H1 (cell line): ENCODE data around the gene COL5A3. TPM values are rescaled to one million over a fixed set of nuclear protein-coding genes. Genes with fewer than 3 reads are reported as not detected.

Experiments used
- BACH1 ChIP-seq: IDR thresholded peaks from 2 replicates; pipeline ENCODE4 v1.6.1; 2012; ENCODE audit warnings: low read length, improper control_type of control experiment
- CTCF ChIP-seq, 3 experiments: IDR thresholded peaks; 1 replicate in 2 of 3; 2 replicates in 1 of 3; pipeline versions ENCODE4 v1.5.1 to v1.6.1; 2011; ENCODE audit warnings: low read length in 3 of 3, mild to moderate bottlenecking in 3 of 3, inconsistent platforms in 2 of 3, low read depth in 1 of 3, moderate library complexity in 1 of 3; ENCODE audit not compliant: insufficient read depth in 1 of 3; ENCODE audit errors: control extremely low read depth in 1 of 3
- KDM1A ChIP-seq: fragments of 200-600, 300-600 bp; sonication (generic); IDR thresholded peaks from 2 replicates; pipeline ENCODE4 v1.7.1; 2016; ENCODE audit warnings: mild to moderate bottlenecking, low read length, borderline replicate concordance
- RAD21 ChIP-seq, 2 experiments: IDR thresholded peaks in 1 of 2; conservative IDR thresholded peaks in 1 of 2; 2 replicates each; pipeline ENCODE4 v1.6.1; 2011; ENCODE audit warnings: low read depth in 2 of 2, low read length in 2 of 2, improper control_type of control experiment in 1 of 2, inconsistent platforms in 1 of 2, mild to moderate bottlenecking in 1 of 2, moderate library complexity in 1 of 2
- polyA plus RNA-seq, 7 experiments: library from polyadenylated mRNA; depleted of rRNA in 3 of 7; stranded (reverse) in 5 of 7; unstranded in 2 of 7; fragments of >200 nt in 5 of 7; fragments of 200-250 nt in 2 of 7; gene quantifications; 1 replicate in 5 of 7; 2 replicates in 1 of 7; 4 replicates in 1 of 7; pipeline versions ENCODE4 v1.2.1 to v1.2.3, GENCODE V29; 2011 to 2013; ENCODE audit warnings: missing spikeins in 2 of 7, mixed read lengths in 2 of 7
- total RNA-seq: library from RNA; stranded (reverse); fragmentation: NEBNext Ultra II Directional; extraction: Animal tissue kit (Norgen Biotek cat#: 25700); gene quantifications from 2 replicates; pipeline ENCODE4 v1.2.1, GENCODE V29; 2021

The COL5A3 gene
- total and polyA plus RNA-seq, 2 of the 8 experiments (the other 6 are each of a cell fraction or from before 2014, with no cell fraction given) = 0.67 to 0.74 TPM

GRCh38 chr19:9940778-9941177, 69.5 kb downstream of the COL5A3 start (continued):
- no peak for TF ChIP-seq CTCF (IDR thresholded peaks at IDR 0.05; ENCODE audit: control extremely low read depth in 1 of 3, insufficient read depth in 1 of 3, low read depth in 1 of 3, low read length in 3 of 3)
- no peak for TF ChIP-seq RAD21 (IDR thresholded peaks at IDR 0.05 in 1 of 2, conservative IDR thresholded peaks at IDR 0.05 in 1 of 2; ENCODE audit: low read depth in 2 of 2, low read length in 2 of 2)
- TF ChIP-seq KDM1A = no peak
- TF ChIP-seq BACH1 = no peak
